Panc1 (cell line): ENCODE data around the gene MACROD1.

ENCODE experiments used
- CTCF ChIP-seq: fragments of 450-650 bp; IDR thresholded peaks from 2 replicates; pipeline ENCODE4 v1.5.1; 2017; ENCODE audit warnings: mild to moderate bottlenecking
- POLR2AphosphoS5 ChIP-seq: IDR thresholded peaks from 2 replicates; pipeline ENCODE4 v1.6.1; 2012; ENCODE audit warnings: mild to moderate bottlenecking, low read depth, low read length, moderate library complexity
- REST ChIP-seq, 2 experiments: IDR thresholded peaks; 2 replicates each; pipeline ENCODE4 v1.6.1; 2011 to 2012; ENCODE audit warnings: low read depth in 2 of 2, control low read depth in 1 of 2, low read length in 1 of 2, mild to moderate bottlenecking in 1 of 2, moderate library complexity in 1 of 2; ENCODE audit not compliant: insufficient read depth in 1 of 2

GRCh38 chr11:64027651-64028397, 138.1 kb downstream of the MACROD1 start:
- TF ChIP-seq CTCF (no peak), POLR2AphosphoS5 (no peak), REST (IDR thresholded peaks at IDR 0.05; ENCODE audit: insufficient read depth in 1 of 2, low read depth in 2 of 2, low read length in 1 of 2) (no peak)
